Effector memory CD4-positive, alpha-beta T cell (primary cell): ENCODE measurements around the gene CHI3L1.

Experiments
- DNase-seq, 3 donors: peaks; one replicate each; pipeline ENCODE4 v3.0.0-alpha.2; 2020
- H3K27ac ChIP-seq: 2 replicates; pipeline ENCODE4 v1.7.0; 2013; ENCODE audit warnings: mild to moderate bottlenecking, low read length, moderate library complexity; ENCODE audit not compliant: insufficient read depth, poor library complexity, severe bottlenecking
- H3K27me3 ChIP-seq: replicated peaks from 2 replicates; pipeline ENCODE4 v1.7.0; 2013; ENCODE audit warnings: mild to moderate bottlenecking, low read length; ENCODE audit not compliant: insufficient read depth, control insufficient read depth, poor library complexity, severe bottlenecking
- H3K36me3 ChIP-seq: 2 replicates; pipeline ENCODE4 v1.7.0; 2013; ENCODE audit warnings: mild to moderate bottlenecking, low read length, moderate library complexity; ENCODE audit not compliant: control insufficient read depth, insufficient read depth
- H3K4me1 ChIP-seq: 2 replicates; pipeline ENCODE4 v1.7.0; 2013; ENCODE audit warnings: low read length, mild to moderate bottlenecking; ENCODE audit not compliant: control insufficient read depth, insufficient read depth, poor library complexity, severe bottlenecking
- H3K4me3 ChIP-seq: 2 replicates; pipeline ENCODE4 v1.7.0; 2013; ENCODE audit warnings: low read length, low read depth, mild to moderate bottlenecking; ENCODE audit not compliant: insufficient read depth, poor library complexity, severe bottlenecking
- H3K9me3 ChIP-seq: 2 replicates; pipeline ENCODE4 v1.7.0; 2013; ENCODE audit warnings: mild to moderate bottlenecking, low read length, moderate library complexity; ENCODE audit not compliant: control insufficient read depth

Gene CHI3L1

GRCh38 chr1:203176273-203177035 is 10.1 kb downstream of the CHI3L1 start:
- DNase-seq, result no peak
- no peaks in the 10 kb centered on the region for H3K36me3 ChIP-seq
- no peak overlapping the region for H3K4me3 ChIP-seq
- no peaks in the 10 kb centered on the region for H3K27me3 ChIP-seq
- no peaks in the 10 kb centered on the region for H3K9me3 ChIP-seq
- H3K27ac ChIP-seq, result no peak overlapping the region
- H3K4me1 ChIP-seq, result no peaks in the 10 kb centered on the region

DNA sequence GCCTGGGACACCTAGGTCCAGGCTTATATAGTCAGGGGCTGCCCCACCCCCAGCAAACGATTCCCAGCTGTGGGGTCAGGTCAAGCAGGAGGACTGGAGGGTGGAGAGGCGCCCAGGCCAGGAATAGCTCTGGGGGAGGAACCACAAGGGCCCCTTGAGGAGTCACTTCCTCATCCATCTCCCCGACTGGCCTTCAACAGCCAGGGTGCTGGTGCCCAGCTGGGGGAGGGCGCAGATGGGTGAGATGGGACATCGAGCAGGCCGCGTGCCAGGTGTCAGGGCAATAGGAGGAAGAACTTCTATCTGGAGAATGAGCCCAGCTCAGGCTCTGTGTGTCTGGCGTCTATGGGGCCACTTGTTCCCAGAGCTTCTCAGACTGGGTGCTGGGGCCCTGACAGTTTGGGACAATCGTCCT is 10.7 kb downstream of the CHI3L1 start:
- Histone ChIP-seq H3K4me3 (no peak overlapping the region), H3K36me3 (no peaks in the 10 kb centered on the region), H3K27ac (no peak overlapping the region), H3K27me3 (no peaks in the 10 kb centered on the region), H3K9me3 (no peaks in the 10 kb centered on the region), H3K4me1 (no peaks in the 10 kb centered on the region)
- no peak for DNase-seq

- no peak for DNase-seq
- no peak within 1 kb of the TSS for H3K4me3 ChIP-seq
- H3K27me3 ChIP-seq, result no peaks in the 10 kb centered on the region
- no peak within 1 kb of the TSS for H3K27ac ChIP-seq
- no peaks in the 10 kb centered on the region for H3K9me3 ChIP-seq
- no peaks in the 10 kb centered on the region for H3K4me1 ChIP-seq
- H3K36me3 ChIP-seq, result no peaks in the 10 kb centered on the region
Measured at GRCh38 chr1:203175237-203175826, 11.2 kb downstream of the CHI3L1 start, which contains the start of gene MYBPH. MYBPH (minus strand) TSS chr1:203175826; CDS start chr1:203175755, 71 bp downstream.

DNA sequence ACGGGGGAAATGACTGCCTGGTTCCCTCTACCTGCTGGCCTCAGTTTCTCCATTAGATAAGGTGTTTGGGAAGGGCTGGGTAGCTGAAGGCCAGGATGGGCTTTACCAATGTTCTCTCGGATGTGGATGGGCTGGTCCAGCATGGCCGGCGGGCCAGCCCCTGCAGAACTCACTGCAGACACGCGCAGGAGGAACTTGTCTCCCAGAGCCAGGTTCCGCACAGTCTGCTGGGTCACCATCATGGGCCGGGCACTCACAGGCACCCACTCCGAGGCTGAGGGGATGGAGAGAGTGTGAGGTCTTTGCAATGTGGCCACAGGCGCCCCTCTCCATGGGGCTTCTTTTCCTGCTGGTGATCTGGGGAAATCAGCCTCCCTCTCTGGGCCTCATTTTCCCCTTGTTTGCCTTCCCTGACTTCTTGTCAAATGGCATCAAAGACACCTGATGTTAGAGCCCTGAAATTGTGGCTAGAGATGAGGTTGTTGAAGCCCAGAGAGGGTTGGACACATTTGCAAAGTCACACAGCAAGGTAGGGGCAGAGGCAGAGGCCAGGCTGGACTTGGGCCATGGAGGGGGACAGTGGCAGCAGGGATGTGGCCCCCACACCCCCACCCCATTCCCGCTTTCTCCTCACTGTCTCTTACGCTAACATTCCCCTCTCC is 12.0 kb downstream of the CHI3L1 start:
- Histone ChIP-seq H3K27me3 (no peaks in the 10 kb centered on the region), H3K27ac (no peak overlapping the region), H3K4me3 (no peak overlapping the region), H3K36me3 (no peaks in the 10 kb centered on the region), H3K4me1 (no peaks in the 10 kb centered on the region), H3K9me3 (no peaks in the 10 kb centered on the region)
- no peak for DNase-seq

- no peak overlapping the region for H3K4me3 ChIP-seq
- H3K9me3 ChIP-seq, result no peaks in the 10 kb centered on the region
- no peaks in the 10 kb centered on the region for H3K4me1 ChIP-seq
- H3K27me3 ChIP-seq, result no peaks in the 10 kb centered on the region
- H3K27ac ChIP-seq, result no peak overlapping the region
- H3K36me3 ChIP-seq, result no peaks in the 10 kb centered on the region
- DNase-seq, result no peak
Measured at GRCh38 chr1:203173566-203173965, 12.9 kb downstream of the CHI3L1 start.

DNA sequence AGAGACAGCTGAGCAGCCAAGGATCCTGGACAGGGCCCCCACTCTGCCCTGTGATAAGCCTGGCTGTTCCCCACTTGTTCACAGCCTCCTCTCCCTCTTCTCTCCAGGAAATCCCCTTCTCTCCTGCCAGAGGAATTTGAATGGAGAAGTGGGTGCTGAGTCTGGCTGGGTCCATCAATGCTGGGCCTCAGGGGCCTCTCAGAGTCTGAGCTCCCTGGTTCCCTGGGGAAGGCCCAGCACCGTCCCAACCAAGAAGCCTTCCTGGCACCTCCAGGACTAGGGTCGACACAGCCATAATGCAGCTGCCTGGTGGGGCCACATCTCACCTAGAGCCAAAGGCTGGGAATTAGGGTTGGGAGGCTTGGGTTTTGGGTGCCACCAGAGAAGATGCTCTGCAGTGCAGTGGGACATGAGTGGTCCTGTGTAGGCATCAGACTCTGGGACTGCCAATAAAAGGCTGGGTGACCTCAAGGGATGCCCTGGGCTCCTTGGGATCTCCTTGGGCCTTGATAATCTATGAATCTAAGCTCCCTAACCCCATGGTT is 13.4 kb downstream of the CHI3L1 start:
- Histone ChIP-seq H3K36me3 (no peaks in the 10 kb centered on the region), H3K4me3 (no peak overlapping the region), H3K27me3 (no peaks in the 10 kb centered on the region), H3K9me3 (no peaks in the 10 kb centered on the region), H3K27ac (no peak overlapping the region), H3K4me1 (no peaks in the 10 kb centered on the region)
- no peak for DNase-seq

GRCh38 chr1:203172184-203173010 is 14.1 kb downstream of the CHI3L1 start:
- Histone ChIP-seq H3K27me3 (no peaks in the 10 kb centered on the region), H3K9me3 (no peaks in the 10 kb centered on the region), H3K36me3 (no peaks in the 10 kb centered on the region), H3K4me1 (no peaks in the 10 kb centered on the region), H3K4me3 (no peak overlapping the region), H3K27ac (no peak overlapping the region)
- peak in 1 of 3 donors; percentile 10 for DNase-seq

DNA sequence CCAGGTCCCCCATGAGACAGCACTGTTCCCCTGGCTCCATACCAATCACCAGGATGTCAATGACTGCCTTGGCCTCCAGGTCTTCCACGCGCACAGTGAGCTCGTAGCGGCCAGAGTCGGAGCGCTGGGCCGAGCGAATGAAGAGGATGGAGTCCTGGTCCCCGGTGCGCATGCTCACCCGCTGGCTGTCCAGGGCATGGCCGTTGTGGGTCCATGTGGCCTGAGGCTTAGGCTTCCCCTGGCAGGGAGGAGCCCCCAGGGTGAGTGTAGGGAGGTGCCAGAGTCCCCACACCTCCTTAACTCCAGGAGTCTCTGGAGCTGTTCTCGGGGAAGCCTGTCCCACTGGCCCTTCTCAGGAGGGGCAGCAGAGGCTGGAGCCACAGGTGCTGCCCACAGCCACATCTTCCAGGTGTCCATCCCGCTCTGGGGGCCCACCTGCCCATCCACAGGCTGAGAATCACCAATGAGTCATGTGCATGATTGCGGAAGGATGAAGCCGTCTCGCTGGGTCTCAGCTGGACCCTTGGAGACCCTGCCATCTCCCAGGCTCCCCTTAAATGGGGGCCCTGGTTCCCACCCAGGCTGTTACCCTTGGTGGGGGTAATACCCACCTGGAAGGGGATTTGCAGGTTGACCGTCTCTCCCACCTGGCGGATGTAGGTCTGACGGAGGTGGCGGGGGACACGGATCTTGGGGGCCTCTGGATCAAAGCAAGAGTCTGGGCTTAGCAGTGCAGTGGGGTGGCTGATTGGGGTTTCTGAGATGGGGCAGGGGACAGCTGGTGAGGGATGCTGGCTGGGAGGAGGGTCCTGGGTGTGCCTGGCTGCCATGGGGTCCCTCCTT is 14.9 kb downstream of the CHI3L1 start:
- Histone ChIP-seq H3K36me3 (no peaks in the 10 kb centered on the region), H3K4me3 (no peak overlapping the region), H3K27ac (no peak overlapping the region), H3K9me3 (no peaks in the 10 kb centered on the region), H3K4me1 (no peaks in the 10 kb centered on the region), H3K27me3 (no peaks in the 10 kb centered on the region)
- DNase-seq, result no peak
